Thyroid gland (tissue), 4 donors: ENCODE results near the gene HCRT.

Source experiments
- CTCF ChIP-seq, 6 experiments: fragments of 200-600 bp in 3 of 6; fragments of 450-650 bp in 3 of 6; sonication (generic) in 3 of 6; IDR thresholded peaks; one replicate each; pipeline ENCODE4 v1.5.1; 2016 to 2019; ENCODE audit warnings: antibody characterized with exemption in 6 of 6, mild to moderate bottlenecking in 2 of 6, inconsistent platforms in 1 of 6, moderate library complexity in 1 of 6
- POLR2A ChIP-seq, 2 donors: fragments of 450-650 bp; IDR thresholded peaks; one replicate each; pipeline ENCODE4 v1.6.1; 2017; ENCODE audit warnings: antibody characterized with exemption in 2 of 2, mild to moderate bottlenecking in 2 of 2, moderate library complexity in 1 of 2

DNA sequence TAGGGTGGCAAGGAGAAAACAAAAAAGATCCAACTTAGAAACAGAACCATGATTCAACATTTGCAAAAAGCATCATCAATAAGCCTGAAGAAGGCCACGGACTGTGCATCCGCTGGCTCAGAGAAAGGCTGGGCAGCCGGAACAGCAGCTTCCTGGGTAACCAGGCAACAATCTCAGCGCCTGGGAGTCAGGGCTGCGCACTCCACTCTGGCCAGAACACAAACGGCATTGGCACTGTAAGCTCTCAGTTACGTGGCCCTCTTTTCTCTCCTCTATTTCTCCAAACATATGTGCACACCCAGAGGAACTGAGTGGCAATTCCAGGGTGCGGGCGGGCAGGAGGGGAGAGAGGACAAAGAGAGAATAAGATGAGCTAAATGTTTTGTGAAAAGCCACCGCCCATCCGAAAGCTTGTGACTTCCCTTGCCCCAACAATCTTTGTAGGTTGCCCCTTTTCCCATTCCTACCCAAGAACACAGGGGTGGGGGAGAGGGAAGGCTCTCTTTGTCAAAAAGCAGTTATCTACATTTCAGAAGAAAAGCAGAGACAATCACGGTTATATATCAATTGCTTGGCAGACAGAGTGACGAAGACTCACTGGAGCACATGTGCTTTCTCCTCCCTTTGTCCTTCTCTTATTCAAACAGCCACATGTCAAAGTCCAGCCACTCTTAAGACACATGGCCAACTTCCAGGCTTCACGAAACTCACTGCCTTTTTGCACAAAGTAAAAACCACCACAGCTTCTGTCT is 15.6 kb upstream of the HCRT start:
- TF ChIP-seq POLR2A (IDR thresholded peaks at IDR 0.05) (no peak), CTCF (IDR thresholded peaks at IDR 0.05) (no peak)
